GM12873 (cell line): ENCODE data around the gene RET.

ENCODE experiments used
- TF ChIP-seq, protein P1 (sequence below): IDR thresholded peaks from 2 replicates; pipeline ENCODE4 v1.5.1; 2012; ENCODE audit warnings: low read depth, mild to moderate bottlenecking, moderate library complexity, low read length, control low read depth; ENCODE audit not compliant: insufficient read depth; ENCODE audit errors: missing control alignments

The RET gene

DNA sequence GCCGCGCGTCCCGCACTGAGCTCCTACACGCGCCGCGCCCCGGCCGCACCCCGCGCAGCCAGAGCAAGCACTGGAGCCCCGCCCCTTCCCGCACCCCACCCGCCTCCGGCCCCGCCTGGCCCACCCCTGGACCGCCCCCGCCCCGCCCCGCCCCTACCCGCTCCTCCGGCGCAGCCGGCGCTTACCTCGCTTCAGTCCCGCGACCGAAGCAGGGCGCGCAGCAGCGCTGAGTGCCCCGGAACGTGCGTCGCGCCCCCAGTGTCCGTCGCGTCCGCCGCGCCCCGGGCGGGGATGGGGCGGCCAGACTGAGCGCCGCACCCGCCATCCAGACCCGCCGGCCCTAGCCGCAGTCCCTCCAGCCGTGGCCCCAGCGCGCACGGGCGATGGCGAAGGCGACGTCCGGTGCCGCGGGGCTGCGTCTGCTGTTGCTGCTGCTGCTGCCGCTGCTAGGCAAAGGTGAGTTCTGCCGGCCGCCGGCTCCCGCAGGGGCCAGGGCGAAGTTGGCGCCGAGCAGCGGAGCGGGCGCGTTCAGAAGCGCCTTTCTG, at the start of gene RET:
TSS of gene RET (plus strand) at position 194 of the 545 bp plus-strand sequence. CDS start at position 384, 190 bp downstream.
- TF ChIP-seq, protein P1, sequence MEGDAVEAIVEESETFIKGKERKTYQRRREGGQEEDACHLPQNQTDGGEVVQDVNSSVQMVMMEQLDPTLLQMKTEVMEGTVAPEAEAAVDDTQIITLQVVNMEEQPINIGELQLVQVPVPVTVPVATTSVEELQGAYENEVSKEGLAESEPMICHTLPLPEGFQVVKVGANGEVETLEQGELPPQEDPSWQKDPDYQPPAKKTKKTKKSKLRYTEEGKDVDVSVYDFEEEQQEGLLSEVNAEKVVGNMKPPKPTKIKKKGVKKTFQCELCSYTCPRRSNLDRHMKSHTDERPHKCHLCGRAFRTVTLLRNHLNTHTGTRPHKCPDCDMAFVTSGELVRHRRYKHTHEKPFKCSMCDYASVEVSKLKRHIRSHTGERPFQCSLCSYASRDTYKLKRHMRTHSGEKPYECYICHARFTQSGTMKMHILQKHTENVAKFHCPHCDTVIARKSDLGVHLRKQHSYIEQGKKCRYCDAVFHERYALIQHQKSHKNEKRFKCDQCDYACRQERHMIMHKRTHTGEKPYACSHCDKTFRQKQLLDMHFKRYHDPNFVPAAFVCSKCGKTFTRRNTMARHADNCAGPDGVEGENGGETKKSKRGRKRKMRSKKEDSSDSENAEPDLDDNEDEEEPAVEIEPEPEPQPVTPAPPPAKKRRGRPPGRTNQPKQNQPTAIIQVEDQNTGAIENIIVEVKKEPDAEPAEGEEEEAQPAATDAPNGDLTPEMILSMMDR: no peak

- TF ChIP-seq, protein P1: no peak
These were observed 49.4 kb upstream of the RET start for GRCh38 chr10:43027331-43027955.

DNA sequence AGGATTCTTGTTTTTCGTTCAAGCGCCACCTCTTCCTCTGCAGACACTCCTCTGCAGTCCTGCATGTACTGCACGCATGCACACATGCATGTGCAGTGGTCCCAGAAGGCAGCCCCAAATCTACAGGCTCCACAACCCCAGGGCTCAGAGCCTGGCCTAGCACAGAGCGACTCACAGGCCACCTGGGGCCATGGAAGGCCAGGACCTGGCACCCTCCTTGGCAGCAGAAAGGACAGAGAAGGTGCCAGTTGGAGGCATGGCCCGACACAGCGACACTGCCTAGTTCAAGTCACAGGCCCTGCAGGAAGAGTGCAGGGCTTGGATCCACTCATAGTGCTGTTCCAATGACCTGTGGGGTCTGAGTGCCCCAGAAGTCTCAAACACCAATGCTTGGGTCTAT, 48.7 kb upstream of the RET start:
- TF ChIP-seq, protein P1: no peak

DNA sequence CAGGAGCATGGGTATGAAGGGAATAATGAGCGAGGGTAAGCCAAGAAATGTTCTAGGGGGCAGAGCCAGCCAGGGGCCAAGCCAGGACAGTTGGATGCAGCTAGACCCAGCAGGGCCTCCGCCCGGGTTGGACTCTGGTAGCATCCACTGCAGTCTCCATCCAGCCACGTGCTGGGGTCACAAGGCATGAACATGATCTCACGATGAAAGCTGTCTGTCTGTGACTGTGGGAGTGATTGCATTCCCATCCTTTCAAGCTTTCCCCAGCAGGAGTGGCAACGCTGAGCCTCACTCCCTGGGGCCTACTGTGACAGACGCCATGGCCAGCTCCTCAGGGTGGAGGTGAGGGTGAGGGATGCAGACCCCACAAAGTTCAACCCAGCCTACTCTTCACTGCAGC, 47.8 kb upstream of the RET start:
- TF ChIP-seq, protein P1: no peak

- TF ChIP-seq, protein P1: no peak
These were observed 44.3 kb upstream of the RET start for GRCh38 chr10:43032613-43033012.

DNA sequence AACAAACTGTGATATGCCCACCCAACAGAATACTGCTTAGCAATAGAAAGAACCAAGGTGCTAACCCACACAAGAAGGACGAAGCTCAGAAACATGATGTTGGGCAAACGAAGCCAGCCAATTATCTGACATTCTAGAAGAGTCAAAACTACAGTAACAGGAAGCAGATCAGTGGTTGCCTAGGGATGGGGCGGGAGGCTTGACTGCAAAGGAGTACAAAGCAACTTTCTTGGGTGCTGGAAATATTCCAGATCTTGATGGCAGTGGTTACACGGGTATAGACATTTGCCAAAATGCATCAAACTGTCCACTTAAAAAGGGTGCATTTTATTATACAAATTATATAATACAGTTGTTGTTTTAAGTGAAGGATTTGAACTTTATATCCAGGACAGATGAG, 41.1 kb upstream of the RET start:
- TF ChIP-seq, protein P1: no peak

DNA sequence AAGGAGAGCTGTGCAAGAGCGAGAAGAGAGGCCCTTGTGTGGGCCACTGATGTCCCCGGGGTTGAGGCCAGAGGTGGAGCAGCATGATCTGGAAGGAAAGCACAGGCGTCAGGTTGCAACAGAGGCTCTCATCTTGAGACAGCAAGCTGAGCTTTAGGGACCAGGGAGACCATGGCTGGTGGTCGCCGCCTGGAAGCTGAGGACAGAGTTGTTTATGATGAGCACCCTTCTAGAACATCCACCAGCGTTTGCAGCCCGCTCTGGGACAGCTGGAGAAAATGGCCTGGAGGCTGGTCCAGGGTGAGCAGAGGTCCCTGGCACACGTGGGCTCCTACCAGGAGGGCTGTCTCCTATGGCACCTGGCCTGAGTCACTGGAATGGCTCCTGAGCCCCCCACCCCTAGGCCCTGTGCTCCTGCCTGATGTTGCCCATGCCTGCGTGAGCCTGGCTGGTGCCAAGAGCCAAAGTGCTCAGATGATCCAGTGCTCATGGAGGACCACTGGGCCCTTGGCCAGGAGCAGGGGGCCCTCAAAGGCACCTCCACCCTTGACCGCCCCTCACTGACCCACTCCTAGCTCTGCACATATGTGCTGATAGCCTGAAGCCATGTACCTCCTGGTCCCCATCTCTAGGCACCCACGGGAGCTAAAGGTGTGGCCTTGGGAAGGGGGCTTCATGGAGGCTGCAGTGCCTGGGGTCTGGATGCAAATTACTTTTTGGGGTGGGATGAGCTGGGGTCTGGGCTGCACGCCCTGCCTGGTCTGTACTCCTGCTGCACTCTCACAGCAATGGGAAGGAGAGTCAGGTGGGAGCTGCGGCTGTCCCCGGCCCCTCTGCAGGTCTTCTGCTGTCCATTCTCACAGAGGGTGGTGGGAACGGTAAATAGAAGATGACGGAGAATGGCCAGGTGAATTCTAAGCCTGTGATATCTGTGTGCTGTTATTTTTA, 40.1 kb upstream of the RET start:
- TF ChIP-seq, protein P1: no peak
